Esophagus squamous epithelium (tissue), 5 donors: Measurements from ENCODE around the gene ANO2. TPM values are rescaled to one million over a fixed set of nuclear protein-coding genes. Genes with fewer than 3 reads are reported as not detected.

ENCODE experiments used
- DNase-seq: peaks from one replicate; lab custom pipeline; 2025; lab: John Stamatoyannopoulos, UW
- H3K27ac ChIP-seq, 4 donors: fragments of 200-600 bp; sonication (generic); one replicate each; pipeline ENCODE4 v1.5.1; 2016 to 2019; ENCODE audit warnings: mild to moderate bottlenecking in 1 of 4
- H3K27me3 ChIP-seq, 4 donors: fragments of 200-600 bp; sonication (generic); 1 replicate in 3 of 4; 2 replicates in 1 of 4; pipeline versions ENCODE4 v1.5.1 to v1.6.0; 2017 to 2021; ENCODE audit warnings: antibody characterized with exemption in 1 of 4
- H3K36me3 ChIP-seq, 3 donors: fragments of 200-600 bp; sonication (generic); one replicate each; pipeline ENCODE4 v1.5.1; 2016 to 2019
- H3K4me1 ChIP-seq, 3 donors: fragments of 200-600 bp; sonication (generic); one replicate each; pipeline ENCODE4 v1.5.1; 2017 to 2019
- H3K4me3 ChIP-seq, 4 donors: fragments of 200-600 bp; sonication (generic); 1 replicate in 3 of 4; 2 replicates in 1 of 4; pipeline ENCODE4 v1.5.1; 2016 to 2019; ENCODE audit warnings: mild to moderate bottlenecking in 2 of 4, moderate library complexity in 1 of 4
- H3K9me3 ChIP-seq, 3 donors: fragments of 200-600 bp; sonication (generic); one replicate each; pipeline ENCODE4 v1.5.1; 2016 to 2019
- CTCF ChIP-seq, 6 experiments: fragments of 450-650 bp in 4 of 6; fragments of 200-600 bp in 2 of 6; sonication (generic) in 2 of 6; IDR thresholded peaks; one replicate each; pipeline ENCODE4 v1.5.1; 2016 to 2019; ENCODE audit warnings: antibody characterized with exemption in 6 of 6, mild to moderate bottlenecking in 4 of 6, moderate library complexity in 4 of 6
- POLR2A ChIP-seq, 4 donors: fragments of 450-650 bp; IDR thresholded peaks; one replicate each; pipeline ENCODE4 v1.6.1; 2017; ENCODE audit warnings: antibody characterized with exemption in 4 of 4, mild to moderate bottlenecking in 4 of 4, moderate library complexity in 3 of 4
- WGBS, 2 donors: methylation state at CpG; one replicate each; pipeline ENCODE4 v1.1.5; 2018; 5-methylcytosine and 5-hydroxymethylcytosine counted together
- intact Hi-C: fragments of 100-400 bp; cut with DNase I; formaldehyde crosslinking; loops from one replicate; pipeline ENCODE4 v1.15.0; 2022
- total RNA-seq, 4 donors: library from RNA; depleted of rRNA; stranded (reverse); fragments of >200 nt; gene quantifications; one replicate each; pipeline ENCODE4 v1.1.0, GENCODE V29; 2016
- donor health status: DM: yes; HTN: yes; CAD: no.

Gene ANO2
- total RNA-seq, 4 donors from 2014 or later: 0.49 to 11.8 (median 3.1) TPM

DNA sequence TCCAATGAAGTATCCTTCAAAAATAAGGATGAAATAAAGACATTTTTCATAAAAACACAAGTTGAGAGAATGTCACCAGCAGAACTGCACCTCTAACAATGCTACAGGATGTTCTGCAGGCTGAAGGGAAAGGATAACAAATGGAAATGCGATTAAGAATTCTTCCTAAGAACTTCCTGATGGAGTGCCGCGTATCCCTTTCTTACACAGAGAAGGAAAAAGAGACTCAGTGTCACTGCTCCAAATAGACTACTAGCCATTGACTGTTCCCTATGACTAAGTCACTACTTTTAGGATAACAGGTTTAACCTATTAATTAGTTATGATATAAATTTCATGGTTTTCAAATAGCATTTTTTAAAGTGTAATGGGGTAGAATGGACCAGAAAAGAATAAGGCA lies 3.2 kb downstream of the ANO2 start:
- Histone ChIP-seq H3K4me1 (peaks cover 6 to 17% (median 9%) of the 10 kb centered on the region in 3 donors), H3K9me3 (no peaks in the 10 kb centered on the region), H3K4me3 (no peak overlapping the region), H3K36me3 (peaks cover 0 to 12% (median 0%) of the 10 kb centered on the region in 3 donors), H3K27ac (no peak overlapping the region), H3K27me3 (peaks cover 0 to 74% (median 3%) of the 10 kb centered on the region in 4 donors)
- no peak for DNase-seq
- TF ChIP-seq POLR2A (IDR thresholded peaks at IDR 0.05): no peak
- no peak for TF ChIP-seq CTCF (IDR thresholded peaks at IDR 0.05)
- WGBS, 2 donors: 76 to 97% methylated on average over 3 of the region's 3 CpGs
- intact Hi-C loops: no loop called here

GRCh38 chr12:5927732-5928516 lies 17.1 kb downstream of the ANO2 start:
- WGBS, 2 donors: 80 to 90% methylated on average over 4 of the region's 4 CpGs
- intact Hi-C loops: no loop called here
- DNase-seq: no peak
- no peak overlapping the region for H3K4me3 ChIP-seq
- H3K4me1 ChIP-seq: no peaks in the 10 kb centered on the region
- peaks cover 0 to 46% (median 0%) of the 10 kb centered on the region in 4 donors for H3K27me3 ChIP-seq
- H3K36me3 ChIP-seq: no peaks in the 10 kb centered on the region
- TF ChIP-seq CTCF (IDR thresholded peaks at IDR 0.05): no peak
- TF ChIP-seq POLR2A (IDR thresholded peaks at IDR 0.05): no peak
- H3K9me3 ChIP-seq: no peaks in the 10 kb centered on the region
- no peak overlapping the region for H3K27ac ChIP-seq

DNA sequence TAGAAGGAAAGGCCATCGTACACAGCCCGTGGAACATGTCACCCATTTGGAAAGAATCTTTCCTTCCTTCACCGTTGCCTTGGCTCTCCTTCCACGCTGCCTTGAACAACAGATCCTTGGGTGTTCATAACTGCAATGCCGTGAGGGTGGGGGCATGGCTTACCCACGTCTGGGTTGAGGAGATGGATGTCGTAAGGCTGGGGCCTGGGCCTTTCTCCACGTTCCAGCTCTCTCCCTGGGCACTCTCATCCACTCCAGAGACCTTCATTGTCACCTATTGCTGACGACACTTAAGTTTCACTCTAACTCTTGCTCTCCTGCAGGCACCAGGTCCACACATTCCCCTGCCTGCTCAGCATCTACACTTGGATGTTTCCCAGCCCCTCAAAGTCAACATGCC lies 19.4 kb downstream of the ANO2 start:
- Histone ChIP-seq H3K27ac (no peak overlapping the region), H3K9me3 (no peaks in the 10 kb centered on the region), H3K27me3 (peaks cover 0 to 42% (median 0%) of the 10 kb centered on the region in 4 donors), H3K4me3 (no peak overlapping the region), H3K36me3 (no peaks in the 10 kb centered on the region), H3K4me1 (no peaks in the 10 kb centered on the region)
- TF ChIP-seq CTCF (IDR thresholded peaks at IDR 0.05): no peak
- TF ChIP-seq POLR2A (IDR thresholded peaks at IDR 0.05): no peak
- 73 to 79% methylated on average over 9 of the region's 9 CpGs for WGBS, 2 donors
- no peak for DNase-seq
- intact Hi-C loops: no loop called here

DNA sequence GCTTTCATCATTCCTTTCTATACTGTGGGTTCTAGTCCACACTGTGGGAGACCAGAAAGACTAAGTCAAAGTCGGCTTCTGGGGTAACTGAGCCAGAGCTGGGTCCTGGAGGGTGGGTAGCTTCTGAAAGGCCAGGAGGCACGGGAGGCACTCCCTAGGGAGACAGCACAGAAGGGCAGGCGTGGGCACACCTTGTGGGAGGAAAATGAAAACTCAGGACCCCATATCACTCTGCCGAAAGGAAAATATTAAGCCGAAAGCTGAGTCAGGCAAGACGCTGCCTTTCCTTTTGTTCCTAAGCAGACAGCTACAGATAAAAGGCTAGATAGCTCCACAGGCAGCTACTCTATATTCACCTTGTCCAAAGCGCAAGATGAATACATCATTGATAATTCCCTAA lies 20.7 kb downstream of the ANO2 start:
- Histone ChIP-seq H3K4me3 (no peak overlapping the region), H3K9me3 (no peaks in the 10 kb centered on the region), H3K27ac (no peak overlapping the region), H3K27me3 (peaks cover 0 to 37% (median 0%) of the 10 kb centered on the region in 4 donors), H3K36me3 (no peaks in the 10 kb centered on the region), H3K4me1 (no peaks in the 10 kb centered on the region)
- 67 to 86% methylated on average over 5 to 7 of the region's 7 CpGs for WGBS, 2 donors
- intact Hi-C loops: no loop called here
- no peak for DNase-seq
- TF ChIP-seq CTCF (IDR thresholded peaks at IDR 0.05): no peak
- no peak for TF ChIP-seq POLR2A (IDR thresholded peaks at IDR 0.05)

DNA sequence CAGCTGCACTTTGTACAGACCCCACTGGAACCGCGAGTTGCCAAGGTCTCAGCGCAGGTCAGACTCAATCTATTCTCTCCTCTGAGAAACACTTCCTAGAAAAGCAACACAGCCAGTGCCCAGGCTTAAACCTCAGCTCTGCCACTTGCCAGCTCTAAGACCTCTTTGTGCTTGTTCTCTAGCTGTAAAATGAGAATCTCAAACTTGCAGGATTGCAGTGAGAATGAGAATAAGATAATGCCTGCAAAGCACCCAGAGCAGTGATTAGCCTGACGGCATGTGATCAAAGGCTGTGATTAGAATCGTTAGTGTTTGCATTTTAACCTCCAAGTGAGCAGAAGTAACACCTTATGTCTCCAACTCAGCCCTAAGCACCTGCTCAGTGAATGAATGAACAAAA lies 21.3 kb downstream of the ANO2 start:
- TF ChIP-seq POLR2A (IDR thresholded peaks at IDR 0.05) (no peak), CTCF (IDR thresholded peaks at IDR 0.05) (no peak)
- 49 to 64% methylated on average over 5 of the region's 5 CpGs for WGBS, 2 donors
- DNase-seq: no peak

More for the DNA sequence above, 21.3 kb downstream of the ANO2 start:
- H3K27ac ChIP-seq: no peak overlapping the region
- H3K9me3 ChIP-seq: no peaks in the 10 kb centered on the region
- intact Hi-C loops: no loop called here
- H3K27me3 ChIP-seq: peaks cover 0 to 37% (median 0%) of the 10 kb centered on the region in 4 donors
- H3K4me1 ChIP-seq: no peaks in the 10 kb centered on the region
- H3K4me3 ChIP-seq: no peak overlapping the region
- no peaks in the 10 kb centered on the region for H3K36me3 ChIP-seq
